ENCODE data around the gene MILR1.
A peak's percentile ranks its signal among the peaks of the same experiment; 100 is the strongest.
"Not testable (repeated sequence)": the region's sequence is repeated elsewhere in the genome, so short reads cannot be mapped to it uniquely, and the experiment has no call there.

MILR1 gene

DNA sequence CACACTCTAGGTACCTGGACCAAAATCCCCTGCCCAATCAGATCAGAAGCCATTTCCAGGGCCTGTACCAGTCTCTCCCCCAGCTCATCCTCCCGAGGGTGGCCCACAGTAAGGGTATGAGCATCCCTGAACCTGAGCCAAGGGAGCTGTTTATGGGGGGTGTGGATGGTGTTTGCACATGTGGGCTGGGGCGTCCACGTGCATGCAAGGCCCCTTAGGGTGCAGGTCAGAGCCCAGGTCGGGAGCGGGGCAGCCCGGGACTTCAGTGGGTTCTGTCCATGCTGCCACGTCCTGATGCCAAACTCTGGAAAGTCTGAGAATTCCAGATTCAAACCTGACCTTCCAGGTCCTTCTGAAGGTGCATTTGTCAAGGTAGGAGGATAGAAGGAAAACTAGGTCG, 9.8 kb downstream of the MILR1 start:
- H3K4me2 ChIP-seq (ENCODE audit: low read length) = no peak overlapping the region
- H3K9me3 ChIP-seq (replicated peaks; ENCODE audit: low read length) = no peaks in the 10 kb centered on the region
- peaks cover 19% of the 10 kb centered on the region for H3K4me1 ChIP-seq (ENCODE audit: control insufficient read depth, insufficient read depth, low read length)
- no peak overlapping the region for H3K9ac ChIP-seq (ENCODE audit: low read depth, low read length)
- H3K4me3 ChIP-seq (ENCODE audit: low read length) = no peak overlapping the region
- H3K36me3 ChIP-seq (ENCODE audit: insufficient read depth, low read length) = no peaks in the 10 kb centered on the region
- no peaks in the 10 kb centered on the region for H3K27me3 ChIP-seq (ENCODE audit: control insufficient read depth, insufficient read depth, low read length)

DNA sequence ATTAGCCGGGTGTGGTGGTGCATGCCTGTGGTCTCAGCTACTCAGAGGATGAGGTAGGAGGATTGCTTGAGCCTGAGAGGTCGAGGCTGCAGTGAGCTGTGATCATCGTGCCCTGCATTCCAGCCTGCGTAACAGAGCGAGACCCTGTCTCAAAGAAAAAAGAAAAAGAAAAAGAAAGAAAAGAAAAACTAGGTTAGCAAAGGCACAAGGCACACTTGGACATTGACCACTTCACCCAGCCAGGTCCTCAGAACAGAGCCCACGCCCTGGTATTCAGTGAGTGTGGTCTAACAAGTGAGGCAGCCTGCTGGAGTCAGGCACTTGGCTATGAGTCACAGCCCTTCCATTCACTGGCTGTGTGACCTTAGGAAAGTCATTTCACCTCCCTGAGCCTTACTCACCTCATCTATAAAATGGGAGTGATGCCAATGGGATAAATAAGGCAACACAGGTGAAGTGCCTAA, 10.4 kb downstream of the MILR1 start:
- Histone ChIP-seq H3K4me1 (ENCODE audit: control insufficient read depth, insufficient read depth, low read length) (peaks cover 19% of the 10 kb centered on the region), H3K4me3 (ENCODE audit: low read length) (no peak overlapping the region), H3K4me2 (ENCODE audit: low read length) (peak overlapping the region; percentile 15), H3K36me3 (ENCODE audit: insufficient read depth, low read length) (no peaks in the 10 kb centered on the region), H3K9ac (ENCODE audit: low read depth, low read length) (no peak overlapping the region), H3K27me3 (ENCODE audit: control insufficient read depth, insufficient read depth, low read length) (no peaks in the 10 kb centered on the region), H3K9me3 (replicated peaks; ENCODE audit: low read length) (no peaks in the 10 kb centered on the region)

DNA sequence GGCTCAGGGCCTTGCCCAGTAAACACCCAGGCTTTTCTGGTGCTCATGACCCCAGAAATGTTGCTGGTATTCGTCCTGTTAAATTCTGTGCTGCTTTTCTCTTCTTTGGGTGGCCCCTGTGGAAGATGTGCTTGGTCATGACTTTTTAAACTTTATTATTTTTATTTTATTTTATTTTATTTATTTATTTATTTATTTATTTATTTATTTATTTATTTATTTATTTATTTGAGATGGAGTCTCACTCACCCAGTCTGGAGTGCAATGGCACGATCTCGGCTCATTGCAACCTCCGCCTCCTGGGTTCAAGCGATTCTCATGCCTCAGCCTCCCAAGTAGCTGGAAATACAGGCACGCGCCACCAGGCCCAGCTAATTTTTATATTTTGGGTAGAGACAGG, 10.9 kb downstream of the MILR1 start:
- H3K27me3 ChIP-seq (ENCODE audit: control insufficient read depth, insufficient read depth, low read length); H3K9ac ChIP-seq (ENCODE audit: low read depth, low read length); H3K9me3 ChIP-seq (replicated peaks; ENCODE audit: low read length); H3K4me3 ChIP-seq (ENCODE audit: low read length); H3K36me3 ChIP-seq (ENCODE audit: insufficient read depth, low read length): not testable (repeated sequence)
- Histone ChIP-seq H3K4me2 (ENCODE audit: low read length) (peak overlapping the region; percentile 15), H3K4me1 (ENCODE audit: control insufficient read depth, insufficient read depth, low read length) (peaks cover 19% of the 10 kb centered on the region)

DNA sequence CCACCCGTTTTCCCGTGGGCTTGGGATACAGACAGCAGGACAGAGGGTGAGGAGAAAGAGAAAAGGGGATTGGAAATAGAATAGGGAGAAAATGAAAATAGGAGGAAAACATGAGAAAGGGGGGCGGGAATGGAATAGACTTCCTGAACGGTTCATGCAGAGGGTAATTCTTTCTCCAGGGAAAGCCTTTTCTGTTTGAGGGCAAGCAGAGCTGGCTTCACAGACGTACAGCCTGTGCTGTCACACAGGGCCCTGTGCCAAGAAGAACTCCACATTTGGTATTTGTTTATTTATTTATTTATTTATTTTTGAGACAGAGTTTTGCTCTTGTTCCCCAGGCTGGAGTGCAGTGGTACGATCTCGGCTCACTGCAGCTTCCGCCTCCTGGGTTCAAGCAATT, 12.0 kb downstream of the MILR1 start:
- H3K4me3 ChIP-seq (ENCODE audit: low read length) = no peak overlapping the region
- H3K9ac ChIP-seq (ENCODE audit: low read depth, low read length) = no peak overlapping the region
- no peaks in the 10 kb centered on the region for H3K36me3 ChIP-seq (ENCODE audit: insufficient read depth, low read length)
- no peak overlapping the region for H3K4me2 ChIP-seq (ENCODE audit: low read length)
- H3K27me3 ChIP-seq (ENCODE audit: control insufficient read depth, insufficient read depth, low read length) = no peaks in the 10 kb centered on the region
- no peaks in the 10 kb centered on the region for H3K9me3 ChIP-seq (replicated peaks; ENCODE audit: low read length)
- H3K4me1 ChIP-seq (ENCODE audit: control insufficient read depth, insufficient read depth, low read length) = peaks cover 19% of the 10 kb centered on the region

DNA sequence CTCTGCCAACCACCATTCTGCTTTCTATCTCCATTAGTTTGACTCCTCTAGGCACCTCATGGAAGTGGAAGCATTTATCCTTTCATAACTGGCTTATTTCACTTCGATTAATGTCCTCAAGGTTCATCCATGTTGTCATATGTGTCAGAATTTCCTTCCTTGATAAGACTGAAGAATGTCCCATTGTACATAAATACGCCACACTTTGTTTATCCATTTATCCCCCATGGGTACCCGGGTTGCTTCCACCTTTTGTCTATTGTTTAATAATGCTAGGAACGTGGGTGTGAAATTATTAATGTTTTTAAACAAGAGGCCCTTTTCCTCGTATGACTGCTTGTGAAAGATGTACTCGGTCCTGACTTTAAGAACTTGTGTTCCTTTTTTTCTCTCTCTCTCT, 12.9 kb downstream of the MILR1 start:
- Histone ChIP-seq H3K4me2 (ENCODE audit: low read length) (no peak overlapping the region), H3K9me3 (replicated peaks; ENCODE audit: low read length) (no peaks in the 10 kb centered on the region), H3K9ac (ENCODE audit: low read depth, low read length) (no peak overlapping the region), H3K36me3 (ENCODE audit: insufficient read depth, low read length) (no peaks in the 10 kb centered on the region), H3K4me3 (ENCODE audit: low read length) (no peak overlapping the region), H3K4me1 (ENCODE audit: control insufficient read depth, insufficient read depth, low read length) (peaks cover 19% of the 10 kb centered on the region), H3K27me3 (ENCODE audit: control insufficient read depth, insufficient read depth, low read length) (no peaks in the 10 kb centered on the region)

DNA sequence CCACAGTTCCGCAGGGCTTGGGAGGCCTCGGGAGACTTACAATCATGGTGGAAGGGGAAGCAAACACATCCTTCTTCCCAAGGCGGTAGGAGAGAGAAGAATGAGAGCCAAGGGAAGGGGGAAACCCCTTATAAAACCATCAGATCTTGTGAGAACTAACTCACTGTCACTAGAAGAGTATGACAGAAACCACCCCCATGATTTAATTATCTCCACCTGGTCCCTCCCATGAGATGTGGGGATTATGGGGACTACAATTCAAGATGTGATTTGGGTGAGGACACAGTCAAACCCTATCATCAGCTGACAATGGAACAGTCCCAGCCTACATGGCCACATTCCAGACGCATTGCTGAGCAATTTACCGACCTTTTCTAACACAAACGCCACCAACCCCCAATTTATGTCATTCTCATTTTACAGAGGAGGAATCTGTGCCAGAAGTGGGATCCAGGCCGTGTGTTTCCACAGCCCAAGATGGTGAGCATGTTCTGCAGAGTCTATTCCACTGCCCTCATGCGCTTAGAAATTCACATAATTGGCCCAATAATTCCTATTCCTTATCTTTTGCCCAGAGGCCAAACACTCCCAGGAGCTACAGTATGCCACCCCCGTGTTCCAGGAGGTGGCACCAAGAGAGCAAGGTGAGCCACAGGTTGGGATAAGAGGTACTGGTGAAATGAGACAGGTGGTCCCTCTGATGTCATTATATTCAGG, 17.3 kb downstream of the MILR1 start:
- Histone ChIP-seq H3K27me3 (ENCODE audit: control insufficient read depth, insufficient read depth, low read length) (no peaks in the 10 kb centered on the region), H3K4me2 (ENCODE audit: low read length) (no peak overlapping the region), H3K9me3 (replicated peaks; ENCODE audit: low read length) (no peaks in the 10 kb centered on the region), H3K4me3 (ENCODE audit: low read length) (no peak overlapping the region), H3K36me3 (ENCODE audit: insufficient read depth, low read length) (no peaks in the 10 kb centered on the region), H3K4me1 (ENCODE audit: control insufficient read depth, insufficient read depth, low read length) (no peaks in the 10 kb centered on the region), H3K9ac (ENCODE audit: low read depth, low read length) (no peak overlapping the region)

DNA sequence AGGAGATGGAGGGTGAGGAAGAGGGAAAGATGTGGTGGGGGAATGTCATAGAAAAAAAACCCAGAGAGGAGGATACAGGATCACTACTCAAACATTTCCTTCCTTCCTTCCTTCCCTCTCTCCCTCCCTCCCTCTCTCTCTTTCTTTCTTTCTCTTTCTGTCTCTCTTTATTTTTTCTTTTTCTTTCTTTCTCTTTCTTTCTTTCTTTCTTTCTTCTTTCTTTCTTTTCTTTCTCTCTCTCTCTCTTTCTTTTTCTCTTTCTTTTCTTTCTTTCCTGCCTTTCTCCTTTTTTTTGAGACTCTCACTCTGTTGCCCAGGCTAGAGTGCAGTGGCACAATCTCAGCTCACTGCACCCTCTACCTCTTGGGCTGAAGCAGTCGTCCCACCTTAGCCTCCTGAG, 17.9 kb downstream of the MILR1 start:
- not testable (repeated sequence) for H3K4me2 ChIP-seq (ENCODE audit: low read length); H3K4me1 ChIP-seq (ENCODE audit: control insufficient read depth, insufficient read depth, low read length); H3K27me3 ChIP-seq (ENCODE audit: control insufficient read depth, insufficient read depth, low read length); H3K4me3 ChIP-seq (ENCODE audit: low read length); H3K9me3 ChIP-seq (replicated peaks; ENCODE audit: low read length); H3K36me3 ChIP-seq (ENCODE audit: insufficient read depth, low read length); H3K9ac ChIP-seq (ENCODE audit: low read depth, low read length)

DNA sequence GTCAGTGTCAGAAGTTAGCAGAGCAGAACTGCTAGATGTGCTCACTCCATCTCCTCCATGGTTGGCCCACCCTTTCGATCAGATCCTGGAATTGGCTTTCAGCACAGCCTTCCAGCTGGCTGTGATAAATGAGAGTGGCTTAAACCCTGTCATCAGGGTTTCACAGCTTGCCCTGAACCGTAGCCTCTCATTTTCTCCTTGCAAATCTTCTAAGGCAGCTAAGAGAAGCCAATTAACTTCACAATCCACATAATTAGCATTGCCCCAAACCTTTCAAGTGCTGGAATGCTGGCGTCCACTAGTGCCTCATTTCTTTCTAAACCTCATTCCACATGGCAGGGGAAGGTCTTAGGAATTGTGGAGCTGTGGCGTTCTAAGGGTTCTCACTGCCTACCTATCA, 21.7 kb downstream of the MILR1 start:
- Histone ChIP-seq H3K4me3 (ENCODE audit: low read length) (no peak overlapping the region), H3K36me3 (ENCODE audit: insufficient read depth, low read length) (no peaks in the 10 kb centered on the region), H3K27me3 (ENCODE audit: control insufficient read depth, insufficient read depth, low read length) (no peaks in the 10 kb centered on the region), H3K4me2 (ENCODE audit: low read length) (no peak overlapping the region), H3K9ac (ENCODE audit: low read depth, low read length) (no peak overlapping the region), H3K9me3 (replicated peaks; ENCODE audit: low read length) (no peaks in the 10 kb centered on the region), H3K4me1 (ENCODE audit: control insufficient read depth, insufficient read depth, low read length) (no peaks in the 10 kb centered on the region)

DNA sequence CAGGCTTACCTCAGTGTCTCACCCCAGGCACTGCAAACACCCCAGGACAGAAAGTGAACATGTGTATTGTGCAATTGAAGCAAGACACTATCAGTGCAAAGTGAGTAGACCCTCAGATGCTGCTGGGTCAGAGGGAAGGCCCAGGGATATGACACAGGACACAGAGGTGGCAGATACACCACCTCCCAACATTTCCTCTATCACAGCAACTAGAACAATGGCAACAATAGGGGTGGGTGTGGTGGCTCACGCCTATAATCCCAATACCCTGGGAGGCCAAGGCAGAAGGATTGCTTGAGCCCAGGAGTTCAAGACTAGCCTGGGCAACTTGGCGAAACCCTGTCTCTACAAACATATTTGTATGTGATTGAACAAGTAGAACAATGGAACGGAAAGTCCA, 22.5 kb downstream of the MILR1 start:
- Histone ChIP-seq H3K27me3 (ENCODE audit: control insufficient read depth, insufficient read depth, low read length) (no peaks in the 10 kb centered on the region), H3K4me3 (ENCODE audit: low read length) (no peak overlapping the region), H3K9me3 (replicated peaks; ENCODE audit: low read length) (no peaks in the 10 kb centered on the region), H3K4me1 (ENCODE audit: control insufficient read depth, insufficient read depth, low read length) (no peaks in the 10 kb centered on the region), H3K36me3 (ENCODE audit: insufficient read depth, low read length) (no peaks in the 10 kb centered on the region), H3K4me2 (ENCODE audit: low read length) (no peak overlapping the region), H3K9ac (ENCODE audit: low read depth, low read length) (no peak overlapping the region)

DNA sequence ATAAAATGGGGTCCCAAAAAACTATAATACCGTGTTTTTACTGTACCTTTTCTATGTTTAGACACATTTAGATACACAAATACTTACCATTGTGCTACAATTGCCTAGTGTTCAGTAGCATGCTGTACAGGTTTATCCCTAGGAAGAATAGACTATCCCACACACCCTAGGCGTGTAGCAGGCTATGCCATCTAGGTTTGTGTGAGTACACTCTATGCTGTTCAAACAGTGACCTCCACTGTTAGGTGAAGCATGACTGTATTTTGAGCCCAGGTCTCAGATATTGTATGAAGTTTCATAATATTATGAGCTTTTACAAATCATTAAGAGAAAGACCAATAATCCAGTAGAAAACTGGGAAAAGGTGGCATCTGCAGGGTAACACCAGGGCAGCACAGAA, 23.6 kb downstream of the MILR1 start:
- Histone ChIP-seq H3K36me3 (ENCODE audit: insufficient read depth, low read length) (no peaks in the 10 kb centered on the region), H3K4me3 (ENCODE audit: low read length) (no peak overlapping the region)

DNA sequence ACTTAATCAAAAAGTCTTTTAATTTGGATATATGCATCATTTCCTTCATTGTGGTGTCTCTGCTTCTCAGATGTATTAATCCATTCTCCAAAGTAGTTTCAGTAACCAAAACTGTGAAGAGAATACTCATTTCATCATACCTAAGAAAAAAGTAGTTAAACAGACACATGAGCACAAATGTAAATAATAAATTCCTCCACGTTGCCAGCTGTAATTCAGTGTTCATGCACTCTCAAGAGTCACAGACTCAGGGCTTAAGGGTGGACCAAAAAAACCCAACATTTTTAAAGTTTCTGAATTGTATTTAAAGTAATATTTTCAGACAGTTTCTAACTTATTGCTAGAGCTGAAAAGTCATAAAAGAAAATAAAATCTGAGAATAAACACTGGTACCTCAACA, 28.9 kb downstream of the MILR1 start:
- H3K36me3 ChIP-seq (ENCODE audit: insufficient read depth, low read length) = peaks cover 10% of the 10 kb centered on the region

More for the DNA sequence above, 23.6 kb downstream of the MILR1 start:
- Histone ChIP-seq H3K4me1 (ENCODE audit: control insufficient read depth, insufficient read depth, low read length) (no peaks in the 10 kb centered on the region), H3K27me3 (ENCODE audit: control insufficient read depth, insufficient read depth, low read length) (no peaks in the 10 kb centered on the region), H3K9ac (ENCODE audit: low read depth, low read length) (no peak overlapping the region), H3K4me2 (ENCODE audit: low read length) (no peak overlapping the region), H3K9me3 (replicated peaks; ENCODE audit: low read length) (no peaks in the 10 kb centered on the region)

DNA sequence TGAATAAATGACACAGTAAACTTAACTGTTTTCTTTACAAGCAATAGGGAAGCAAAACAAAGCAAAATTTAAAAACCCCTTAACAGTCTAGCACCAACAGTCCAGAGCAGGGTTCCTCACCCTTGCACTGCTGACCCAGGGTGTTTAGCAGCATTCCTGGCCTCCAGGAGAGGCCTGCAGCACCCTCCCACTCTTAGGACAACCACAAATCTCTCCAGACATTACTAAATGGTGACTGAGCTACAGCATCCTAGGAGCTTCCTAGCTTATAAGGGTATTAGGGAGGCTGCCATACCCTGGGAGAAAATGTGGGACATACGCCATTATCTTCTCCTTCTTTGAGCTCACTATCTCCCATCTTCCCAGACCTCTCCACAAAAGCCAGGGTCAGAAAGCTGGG, 32.0 kb downstream of the MILR1 start:
- no peak overlapping the region for H3K9ac ChIP-seq (ENCODE audit: low read depth, low read length)
- no peaks in the 10 kb centered on the region for H3K27me3 ChIP-seq (ENCODE audit: control insufficient read depth, insufficient read depth, low read length)
- peaks cover 23% of the 10 kb centered on the region for H3K36me3 ChIP-seq (ENCODE audit: insufficient read depth, low read length)
- no peaks in the 10 kb centered on the region for H3K9me3 ChIP-seq (replicated peaks; ENCODE audit: low read length)
- H3K4me2 ChIP-seq (ENCODE audit: low read length) = no peak overlapping the region
- no peaks in the 10 kb centered on the region for H3K4me1 ChIP-seq (ENCODE audit: control insufficient read depth, insufficient read depth, low read length)
- no peak overlapping the region for H3K4me3 ChIP-seq (ENCODE audit: low read length)

More for the DNA sequence above, 28.9 kb downstream of the MILR1 start:
- Histone ChIP-seq H3K9ac (ENCODE audit: low read depth, low read length) (no peak overlapping the region), H3K4me1 (ENCODE audit: control insufficient read depth, insufficient read depth, low read length) (no peaks in the 10 kb centered on the region), H3K9me3 (replicated peaks; ENCODE audit: low read length) (no peaks in the 10 kb centered on the region), H3K27me3 (ENCODE audit: control insufficient read depth, insufficient read depth, low read length) (no peaks in the 10 kb centered on the region), H3K4me2 (ENCODE audit: low read length) (no peak overlapping the region), H3K4me3 (ENCODE audit: low read length) (no peak overlapping the region)

Data from skeletal muscle satellite cell (primary cell).